WI38 (cell line): ENCODE data around the gene RFC2.

Experiments used
- H3K4me3 ChIP-seq: 2 replicates; pipeline ENCODE4 v1.5.1; 2011; ENCODE audit warnings: low read depth, mild to moderate bottlenecking, control low read depth, low read length
- CTCF ChIP-seq: IDR thresholded peaks from 2 replicates; pipeline ENCODE4 v1.5.1; 2012; ENCODE audit warnings: low read depth, mild to moderate bottlenecking, control low read depth, low read length

Gene RFC2

DNA sequence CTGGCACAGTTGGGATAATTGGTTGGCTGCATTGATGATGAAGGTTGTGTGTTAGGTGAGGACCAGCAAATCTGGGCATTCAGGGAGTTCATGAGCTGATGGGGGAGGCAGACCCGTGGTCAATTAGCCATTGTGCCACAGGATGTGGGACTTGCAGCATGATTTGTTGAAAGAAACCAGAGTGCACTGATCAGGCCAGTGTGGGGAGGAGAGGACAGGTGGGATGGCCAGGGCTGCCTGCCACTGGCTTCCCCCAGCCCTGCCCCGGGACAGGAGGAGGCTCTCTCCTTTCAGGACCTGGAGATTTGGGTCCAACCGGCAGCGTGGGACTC is 39.3 kb upstream of the RFC2 start:
- TF ChIP-seq CTCF, result no peak
- H3K4me3 ChIP-seq, result no peak overlapping the region

- no peak for TF ChIP-seq CTCF
- no peak overlapping the region for H3K4me3 ChIP-seq
Measured at GRCh38 chr7:74292757-74293576, 38.8 kb upstream of the RFC2 start.

- peak overlapping the region; percentile 73 for H3K4me3 ChIP-seq
- TF ChIP-seq CTCF, result no peak
Measured at GRCh38 chr7:74291535-74291934, 37.3 kb upstream of the RFC2 start.

- H3K4me3 ChIP-seq, result peak overlapping the region; percentile 73
- TF ChIP-seq CTCF, result no peak
Measured at GRCh38 chr7:74290981-74291441, 36.8 kb upstream of the RFC2 start.

- peak overlapping the region; percentile 73 for H3K4me3 ChIP-seq
- no peak for TF ChIP-seq CTCF
Measured at GRCh38 chr7:74290553-74290950, 36.4 kb upstream of the RFC2 start.

GRCh38 chr7:74289659-74290552 is 35.7 kb upstream of the RFC2 start:
- no peak for TF ChIP-seq CTCF
- peak overlapping the region; percentile 73 for H3K4me3 ChIP-seq
